ENCODE measurements around the gene HEMGN. TPM values are rescaled to one million over a fixed set of nuclear protein-coding genes. Genes with fewer than 3 reads are reported as not detected.
"Not testable (repeated sequence)": the region's sequence is repeated elsewhere in the genome, so short reads cannot be mapped to it uniquely, and the experiment has no call there.

Gene HEMGN
- not detected in 2 replicates for total RNA-seq

DNA sequence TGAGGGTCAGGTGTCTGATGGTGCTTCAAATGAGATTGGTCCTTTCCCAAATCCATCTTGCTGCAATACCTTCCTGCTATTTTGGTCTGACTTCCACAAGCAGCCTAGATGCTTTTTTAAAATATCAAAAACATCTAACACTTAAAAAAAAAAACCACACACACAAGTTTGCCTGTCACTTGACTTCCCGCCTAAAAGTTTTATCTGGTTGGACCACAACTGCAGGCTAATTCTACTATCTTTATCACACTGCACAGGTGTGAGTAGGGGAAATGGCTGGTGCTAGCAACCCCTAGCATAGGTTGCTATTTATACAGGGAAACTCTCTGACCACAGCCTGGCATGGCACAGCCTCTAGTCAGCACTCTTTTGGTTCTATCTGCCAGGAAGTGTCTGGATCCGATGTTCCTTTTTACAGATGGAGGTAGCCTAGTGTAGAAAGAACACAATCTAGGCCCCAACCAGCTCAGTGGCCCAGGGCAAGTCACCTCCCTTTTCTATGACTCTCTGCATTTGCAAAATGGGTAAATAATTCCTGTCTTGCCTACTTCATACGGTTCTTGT lies at the start of gene HEMGN:
Gene HEMGN (minus strand): TSS at position 92 of the 564 bp plus-strand sequence. CDS start 36 bp downstream, at position 56.
- no peak for DNase-seq (ENCODE audit: extremely low read depth, low read depth, low spot score)

DNA sequence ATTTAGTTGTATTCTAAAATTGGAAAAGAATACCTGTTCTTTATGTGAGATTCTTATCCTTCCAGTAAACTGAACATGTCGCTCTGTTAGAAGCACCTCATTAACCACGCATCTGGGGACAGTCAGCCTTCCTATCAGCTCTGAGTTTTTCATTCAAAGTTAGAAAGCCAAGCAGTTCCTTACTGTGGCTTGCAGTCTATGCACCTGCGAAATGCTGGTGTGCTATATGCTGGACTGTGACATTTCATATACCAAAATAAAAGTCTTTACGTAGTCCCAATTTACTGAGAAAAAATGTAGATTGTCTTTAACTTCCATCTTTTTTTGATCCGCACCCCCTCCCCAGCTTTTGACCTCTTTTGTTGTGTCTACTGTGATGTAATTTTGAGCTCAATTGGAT lies 49.5 kb upstream of the HEMGN start:
- no peak for DNase-seq (ENCODE audit: extremely low read depth, low read depth, low spot score)

DNA sequence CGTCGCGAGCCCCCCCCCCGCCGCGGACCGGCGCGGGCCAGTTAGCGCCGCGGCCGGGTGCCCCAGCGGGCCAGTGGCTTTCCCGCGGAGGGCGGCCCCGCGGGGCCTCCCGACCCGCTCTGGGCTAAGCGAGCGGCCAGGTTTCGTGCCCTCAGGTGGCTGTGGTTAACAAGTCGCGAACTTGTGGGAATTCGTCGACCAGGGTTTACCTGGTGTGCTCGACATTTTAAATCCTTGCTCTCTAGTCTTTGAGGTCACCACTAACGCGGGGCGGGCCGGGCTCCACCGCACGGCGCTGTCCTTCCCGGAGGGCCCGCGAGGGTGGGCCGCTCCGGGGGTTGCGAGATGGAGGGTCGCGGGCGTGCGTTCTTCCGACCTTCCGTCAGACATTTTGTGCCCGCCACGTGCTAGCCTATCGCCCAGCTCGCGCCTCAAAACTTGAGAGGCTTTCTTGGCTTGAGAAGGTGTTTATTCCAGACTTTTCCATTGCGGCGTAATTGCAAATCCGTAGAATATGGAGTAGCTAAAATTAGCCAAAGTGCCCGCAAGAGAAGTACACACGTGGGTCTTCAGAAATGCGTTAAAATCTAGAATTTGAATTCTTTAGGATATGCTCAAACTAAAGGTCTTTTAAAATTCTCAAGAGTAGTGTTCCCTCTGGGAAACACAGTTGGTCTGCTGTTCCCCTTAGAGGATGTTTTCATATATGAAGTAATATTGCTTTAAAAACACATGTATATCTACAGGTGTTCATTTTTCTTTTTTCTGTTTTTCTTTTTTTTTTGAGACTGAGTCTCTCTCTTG lies 47.3 kb upstream of the HEMGN start:
- no peak for DNase-seq (ENCODE audit: extremely low read depth, low read depth, low spot score)

DNA sequence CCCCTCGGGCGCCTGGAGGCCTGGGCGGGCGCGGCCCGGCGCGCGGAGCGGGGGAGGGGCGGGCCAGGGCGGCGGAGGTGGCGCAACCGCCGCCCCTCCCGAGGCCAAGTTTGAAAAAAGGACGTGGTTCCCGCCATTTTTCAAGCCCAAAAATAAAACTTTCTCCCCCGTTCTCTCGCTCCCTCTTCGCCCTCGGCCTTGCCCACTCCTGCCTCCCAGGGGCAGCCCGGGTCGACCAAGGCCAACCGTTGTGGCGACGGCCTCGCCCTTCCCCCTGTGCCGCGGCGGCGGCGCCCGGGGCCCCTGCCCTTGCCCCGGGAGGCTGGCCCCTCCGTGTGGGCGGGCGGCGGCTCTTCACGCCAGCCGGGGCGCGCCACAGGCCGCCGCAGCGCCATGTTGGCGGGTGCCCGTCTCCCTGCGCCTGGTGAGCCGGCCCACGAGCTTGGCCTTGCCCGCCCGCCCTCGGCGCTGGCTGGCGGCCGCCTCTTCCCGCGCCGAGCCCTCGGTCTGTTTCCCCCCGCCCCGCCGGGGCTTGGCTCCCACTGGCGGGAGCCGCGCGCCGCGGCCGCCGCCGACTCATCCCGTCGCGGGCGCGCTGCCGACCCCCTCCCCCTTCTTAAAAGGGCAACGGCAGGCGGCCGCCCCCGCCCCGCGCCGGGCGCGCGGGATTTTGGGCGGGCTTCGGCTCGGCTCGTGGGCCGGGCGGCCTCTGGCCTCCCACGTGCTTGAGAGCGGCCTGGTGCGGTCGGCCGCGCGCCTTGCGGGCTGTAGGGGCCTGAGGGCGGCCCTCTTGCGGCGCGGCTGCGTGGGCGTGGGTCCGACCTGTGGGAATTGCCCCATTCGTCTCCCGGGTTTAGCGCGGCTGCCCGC lies 46.5 kb upstream of the HEMGN start:
- no peak for DNase-seq (ENCODE audit: extremely low read depth, low read depth, low spot score)

- no peak for DNase-seq (ENCODE audit: extremely low read depth, low read depth, low spot score)
Observed at GRCh38 chr9:97983589-97984187, 45.7 kb upstream of the HEMGN start.

- no peak for DNase-seq (ENCODE audit: extremely low read depth, low read depth, low spot score)
Observed at GRCh38 chr9:97982683-97983588, 45.0 kb upstream of the HEMGN start, which contains the start of gene ANP32B. Gene ANP32B (plus strand): TSS chr9:97983341. CDS start chr9:97983556, 215 bp downstream.

DNA sequence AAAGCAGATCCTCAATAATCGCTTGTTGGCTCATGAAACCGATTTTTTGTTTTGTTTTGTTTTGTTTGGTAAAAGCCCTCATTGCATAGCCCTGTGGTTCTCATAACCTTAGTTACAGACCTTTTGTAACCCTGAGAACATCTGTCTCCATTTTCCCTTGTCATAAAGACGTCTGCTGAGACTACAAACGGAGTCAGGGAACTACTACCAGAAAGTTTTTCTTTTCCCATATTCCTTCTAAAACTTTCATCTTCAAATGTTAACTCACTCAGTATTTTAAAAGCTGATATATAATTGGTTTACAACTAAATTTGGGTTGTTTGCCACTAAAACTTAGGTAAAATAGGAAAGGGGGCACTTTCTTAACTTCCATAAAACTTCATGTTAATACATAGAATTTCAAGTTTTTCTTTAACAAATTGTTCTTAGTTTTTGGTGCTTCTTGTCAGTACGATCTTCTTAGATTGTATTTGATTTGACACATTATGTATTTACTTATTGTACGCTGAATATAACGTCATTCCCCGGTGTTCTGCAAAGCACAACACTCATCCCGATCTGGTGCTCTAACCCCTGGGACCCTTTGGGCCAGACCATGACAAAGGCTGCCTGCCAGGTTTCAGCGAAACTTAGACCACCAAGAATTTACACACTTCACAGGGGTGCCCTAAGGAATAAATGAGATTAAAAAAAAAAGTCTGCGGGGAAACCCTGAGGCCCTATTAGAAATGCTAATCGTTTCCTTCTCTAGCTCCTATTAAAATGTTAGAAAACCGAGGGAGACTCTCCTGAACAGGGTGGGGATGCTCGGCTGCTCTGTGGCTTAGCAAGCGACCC lies 44.1 kb upstream of the HEMGN start:
- DNase-seq (ENCODE audit: extremely low read depth, low read depth, low spot score) = no peak

DNA sequence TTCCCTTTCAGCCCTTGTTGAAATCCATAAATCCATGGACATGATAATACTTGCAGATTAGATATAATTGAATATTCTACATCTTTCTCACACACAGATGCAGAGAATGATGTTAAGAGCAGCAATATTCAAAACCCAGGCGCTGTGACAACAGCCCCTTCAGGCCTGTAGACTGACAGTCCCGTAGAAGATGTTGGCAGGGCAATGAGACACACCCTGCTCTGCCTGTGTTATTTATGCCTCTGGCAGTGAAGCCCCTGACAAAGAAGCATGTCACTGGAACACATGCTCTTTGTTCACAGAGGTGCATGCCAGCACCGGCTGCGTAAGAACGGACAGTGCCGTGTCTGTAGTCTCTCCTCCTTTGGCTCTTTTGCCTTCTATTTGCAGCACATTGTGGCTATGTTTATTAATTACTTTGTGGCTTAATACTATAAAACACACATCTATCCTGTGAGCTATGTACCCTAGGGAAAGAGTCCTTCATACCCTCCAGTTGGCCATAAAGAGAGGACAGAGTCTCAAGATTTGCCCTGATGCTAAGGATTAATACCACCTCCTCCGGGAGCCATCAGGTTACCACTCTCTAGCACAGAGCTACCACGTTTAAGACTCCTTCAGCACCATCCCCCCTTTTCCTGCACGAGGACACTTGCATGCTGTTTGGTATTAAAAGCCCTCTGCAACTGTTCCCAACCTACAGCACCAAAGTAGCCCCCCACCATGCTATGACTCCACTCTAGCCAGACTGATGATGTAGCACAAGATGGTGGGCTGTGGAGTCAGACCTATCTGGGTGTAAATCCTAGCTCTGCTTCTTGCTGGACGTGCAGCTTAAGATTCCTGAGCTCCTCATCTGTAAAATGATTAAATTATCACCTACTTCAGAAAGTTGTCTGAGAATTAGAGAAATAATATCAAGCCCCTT lies 43.2 kb upstream of the HEMGN start:
- no peak for DNase-seq (ENCODE audit: extremely low read depth, low read depth, low spot score)

- no peak for DNase-seq (ENCODE audit: extremely low read depth, low read depth, low spot score)
Observed at GRCh38 chr9:97980479-97980803, 42.5 kb upstream of the HEMGN start.

DNA sequence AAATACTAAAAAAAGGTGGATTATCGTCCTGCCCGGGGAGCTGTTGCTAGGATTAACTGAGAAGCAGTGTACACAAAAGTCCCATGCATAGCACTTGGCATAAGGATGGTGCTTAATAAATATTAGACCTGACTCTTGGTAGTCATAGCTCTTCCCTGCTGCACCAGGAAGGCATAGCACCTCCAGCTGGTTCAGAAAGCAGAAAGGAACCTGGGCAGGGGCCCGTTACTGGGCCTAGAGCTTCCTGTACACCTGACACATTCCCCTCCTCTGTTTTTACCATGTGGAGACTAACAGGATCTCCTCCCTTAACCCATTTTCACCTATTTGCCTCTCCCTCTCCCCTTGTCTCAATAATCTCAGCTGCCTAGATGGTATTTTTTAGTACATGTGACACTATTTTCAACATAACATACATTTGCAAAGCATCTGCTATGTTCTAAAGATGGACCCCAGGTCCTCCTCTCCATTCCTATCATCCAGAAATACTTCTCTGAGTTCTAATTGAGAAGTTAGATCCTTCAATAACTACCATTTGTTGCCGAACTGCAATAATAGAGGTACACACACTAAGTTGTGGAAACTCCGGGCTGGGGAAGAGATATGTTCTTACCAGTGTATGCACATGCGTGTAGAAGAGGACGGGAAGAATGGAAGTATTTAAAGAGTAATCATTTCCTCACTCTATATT lies 42.0 kb upstream of the HEMGN start:
- no peak for DNase-seq (ENCODE audit: extremely low read depth, low read depth, low spot score)

- no peak for DNase-seq (ENCODE audit: extremely low read depth, low read depth, low spot score)
Observed at GRCh38 chr9:97978371-97979130, 40.6 kb upstream of the HEMGN start.

DNA sequence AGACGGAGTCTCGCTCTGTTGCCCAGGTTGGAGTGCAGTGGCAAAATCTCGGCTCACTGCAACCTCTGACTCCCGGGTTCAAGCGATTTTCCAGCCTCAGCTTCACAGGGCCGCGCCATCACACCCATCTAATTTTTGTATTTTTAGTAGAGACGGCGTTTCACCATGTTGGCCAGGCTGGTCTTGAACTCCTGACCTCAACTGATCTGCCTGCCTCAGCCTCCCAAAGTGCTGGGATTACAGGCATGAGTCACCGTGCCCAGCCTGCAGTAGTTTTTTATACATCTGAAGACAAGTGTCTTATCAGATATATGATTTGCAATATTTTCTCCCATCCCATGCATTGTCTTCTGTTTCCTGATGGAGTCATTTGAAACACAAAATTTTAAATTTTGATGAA lies 38.7 kb upstream of the HEMGN start:
- DNase-seq (ENCODE audit: extremely low read depth, low read depth, low spot score) = not testable (repeated sequence)

- no peak for DNase-seq (ENCODE audit: extremely low read depth, low read depth, low spot score)
Observed at GRCh38 chr9:97975376-97975775, 37.4 kb upstream of the HEMGN start.

DNA sequence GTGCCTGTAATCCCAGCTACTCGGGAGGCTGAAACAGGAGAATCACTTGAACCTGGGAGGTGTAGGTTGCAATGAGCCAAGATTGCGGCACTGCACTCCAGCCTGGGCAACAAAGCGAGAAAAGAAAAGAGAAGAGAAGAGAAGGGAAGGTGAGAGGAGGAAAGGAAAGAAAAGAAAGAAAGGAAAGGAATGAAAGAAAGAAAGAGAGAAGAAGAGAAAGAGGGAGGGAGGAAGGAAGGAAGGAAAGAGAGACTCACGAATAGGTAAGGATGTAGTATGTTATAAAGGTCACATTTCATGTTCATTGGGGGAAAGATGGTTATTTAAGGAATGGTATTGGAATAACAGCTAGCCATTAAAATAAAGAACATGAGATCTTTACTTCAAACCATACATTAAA lies 34.8 kb upstream of the HEMGN start:
- DNase-seq (ENCODE audit: extremely low read depth, low read depth, low spot score) = no peak

- DNase-seq (ENCODE audit: extremely low read depth, low read depth, low spot score) = no peak
Observed at GRCh38 chr9:97970165-97970564, 32.2 kb upstream of the HEMGN start.

DNA sequence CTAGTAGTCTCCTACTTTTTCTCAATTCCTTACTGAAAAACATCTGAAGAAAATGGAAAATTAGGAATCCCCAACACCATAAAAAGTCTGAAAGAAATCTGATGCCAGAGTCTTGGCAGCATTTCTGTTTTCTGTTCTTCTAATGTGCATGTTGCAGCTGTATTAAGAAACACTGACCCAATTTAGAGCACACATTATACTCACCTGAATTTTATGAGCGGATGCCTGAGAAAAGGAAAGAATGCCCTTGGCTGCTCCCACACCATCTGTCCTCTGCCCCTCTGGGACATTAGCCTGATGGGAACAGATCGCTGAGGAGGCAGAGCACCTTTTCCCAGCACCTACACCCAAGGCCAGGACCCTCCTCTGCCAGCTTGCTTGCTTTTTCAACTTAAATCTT lies 31.0 kb upstream of the HEMGN start:
- no peak for DNase-seq (ENCODE audit: extremely low read depth, low read depth, low spot score)

GRCh38 chr9:97966493-97966892 lies 28.5 kb upstream of the HEMGN start:
- DNase-seq (ENCODE audit: extremely low read depth, low read depth, low spot score) = no peak

Data from glomerular endothelial cell (primary cell).